Transverse colon (tissue), 4 donors: ENCODE data around the gene UACA.

Experiments used
- POLR2AphosphoS5 ChIP-seq, 3 donors: sonication (generic); formaldehyde crosslinking; IDR thresholded peaks; one replicate each; pipeline ENCODE4 v1.6.1; 2016; ENCODE audit warnings: antibody characterized with exemption in 3 of 3
- TF ChIP-seq, protein P1 (sequence below), 5 experiments: fragments of 200-600 bp in 3 of 5; fragments of 450-650 bp in 2 of 5; sonication (generic) in 3 of 5; IDR thresholded peaks; 1 replicate in 2 of 5; 2 replicates in 3 of 5; pipeline ENCODE4 v1.5.1; 2016 to 2017; ENCODE audit warnings: antibody characterized with exemption in 5 of 5, inconsistent platforms in 3 of 5, mild to moderate bottlenecking in 2 of 5, moderate library complexity in 1 of 5

DNA sequence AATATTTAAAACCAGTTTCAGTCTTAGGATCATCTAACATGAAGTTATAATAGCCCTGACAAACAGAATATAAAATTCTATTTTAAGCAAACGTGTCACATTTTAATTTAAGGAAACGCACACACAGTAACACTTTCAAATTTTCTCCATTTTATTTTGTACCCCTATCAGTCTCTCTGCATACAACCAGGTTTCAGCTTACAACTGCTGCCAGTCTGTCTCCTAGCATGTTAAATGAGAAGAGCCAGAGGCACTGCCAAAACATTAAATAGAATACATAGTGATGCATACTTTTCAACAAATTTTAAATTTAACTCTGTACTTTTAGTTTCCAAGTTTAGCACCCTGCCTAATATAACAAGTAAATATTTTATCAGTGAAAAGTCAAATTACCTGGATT lies 60.8 kb downstream of the UACA start:
- TF ChIP-seq, protein P1, sequence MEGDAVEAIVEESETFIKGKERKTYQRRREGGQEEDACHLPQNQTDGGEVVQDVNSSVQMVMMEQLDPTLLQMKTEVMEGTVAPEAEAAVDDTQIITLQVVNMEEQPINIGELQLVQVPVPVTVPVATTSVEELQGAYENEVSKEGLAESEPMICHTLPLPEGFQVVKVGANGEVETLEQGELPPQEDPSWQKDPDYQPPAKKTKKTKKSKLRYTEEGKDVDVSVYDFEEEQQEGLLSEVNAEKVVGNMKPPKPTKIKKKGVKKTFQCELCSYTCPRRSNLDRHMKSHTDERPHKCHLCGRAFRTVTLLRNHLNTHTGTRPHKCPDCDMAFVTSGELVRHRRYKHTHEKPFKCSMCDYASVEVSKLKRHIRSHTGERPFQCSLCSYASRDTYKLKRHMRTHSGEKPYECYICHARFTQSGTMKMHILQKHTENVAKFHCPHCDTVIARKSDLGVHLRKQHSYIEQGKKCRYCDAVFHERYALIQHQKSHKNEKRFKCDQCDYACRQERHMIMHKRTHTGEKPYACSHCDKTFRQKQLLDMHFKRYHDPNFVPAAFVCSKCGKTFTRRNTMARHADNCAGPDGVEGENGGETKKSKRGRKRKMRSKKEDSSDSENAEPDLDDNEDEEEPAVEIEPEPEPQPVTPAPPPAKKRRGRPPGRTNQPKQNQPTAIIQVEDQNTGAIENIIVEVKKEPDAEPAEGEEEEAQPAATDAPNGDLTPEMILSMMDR (IDR thresholded peaks at IDR 0.05) = no peak
- TF ChIP-seq POLR2AphosphoS5 (IDR thresholded peaks at IDR 0.05) = no peak
